ENCODE data around the gene FAM53A. TPM values are rescaled to one million over a fixed set of nuclear protein-coding genes. Genes with fewer than 3 reads are reported as not detected.

The FAM53A gene
- total RNA-seq, 2 experiments from 2014 or later: 2.0 to 2.5 TPM

GRCh38 chr4:1604706-1605205, 79.4 kb downstream of the FAM53A start:
- intact Hi-C loops (cut with DNase I, micrococcal nuclease): no loop called here
- H3K9me3 Mint-ChIP-seq (ENCODE audit: low read depth): no peaks in the 10 kb centered on the region
- DNase-seq (peak; percentile 57), ATAC-seq (peak; percentile 80)
- no peaks in the 10 kb centered on the region for H3K36me3 Mint-ChIP-seq (ENCODE audit: low read depth)
- CTCF ChIA-PET: no interaction called here
- peaks cover 18% of the 10 kb centered on the region for H3K4me1 Mint-ChIP-seq
- no peak overlapping the region for H3K4me3 Mint-ChIP-seq
- POLR2A ChIA-PET: no interaction called here
- no peak overlapping the region for H3K27ac Mint-ChIP-seq
- no peaks in the 10 kb centered on the region for H3K27me3 Mint-ChIP-seq

GRCh38 chr4:1604181-1604705, 79.9 kb downstream of the FAM53A start:
- intact Hi-C loops (cut with DNase I, micrococcal nuclease): no loop called here
- CTCF ChIA-PET: no interaction called here
- peaks cover 18% of the 10 kb centered on the region for H3K4me1 Mint-ChIP-seq
- no peaks in the 10 kb centered on the region for H3K9me3 Mint-ChIP-seq (ENCODE audit: low read depth)
- H3K36me3 Mint-ChIP-seq (ENCODE audit: low read depth): no peaks in the 10 kb centered on the region
- no peak overlapping the region for H3K4me3 Mint-ChIP-seq
- H3K27ac Mint-ChIP-seq: no peak overlapping the region
- H3K27me3 Mint-ChIP-seq: no peaks in the 10 kb centered on the region
- ATAC-seq: no peak
- DNase-seq: no peak
- POLR2A ChIA-PET: no interaction called here

GRCh38 chr4:1603413-1604135, 80.5 kb downstream of the FAM53A start:
- H3K27ac Mint-ChIP-seq: no peak overlapping the region
- POLR2A ChIA-PET: interaction anchor here (0.6 kb wide), 1 partner anchor 59 kb away, joined by 3 read pairs; no protein-coding TSS in a partner anchor
- ATAC-seq (no peak), DNase-seq (no peak)
- H3K36me3 Mint-ChIP-seq (ENCODE audit: low read depth): no peaks in the 10 kb centered on the region
- H3K9me3 Mint-ChIP-seq (ENCODE audit: low read depth): no peaks in the 10 kb centered on the region
- no peaks in the 10 kb centered on the region for H3K27me3 Mint-ChIP-seq
- H3K4me3 Mint-ChIP-seq: no peak overlapping the region
- peaks cover 18% of the 10 kb centered on the region for H3K4me1 Mint-ChIP-seq
- CTCF ChIA-PET: interaction anchor here (1.2 kb wide), 1 partner anchor 15 kb away, joined by 3 read pairs; no protein-coding TSS in a partner anchor
- intact Hi-C loops (cut with DNase I, micrococcal nuclease): no loop called here

GRCh38 chr4:1602655-1603412, 81.3 kb downstream of the FAM53A start:
- intact Hi-C loops (cut with DNase I, micrococcal nuclease): no loop called here
- ChIA-PET CTCF (interaction anchor here (1.2 kb wide), 1 partner anchor 14 kb away, joined by 3 read pairs; no protein-coding TSS in a partner anchor), POLR2A (interaction anchor here (0.6 kb wide), 1 partner anchor 60 kb away, joined by 3 read pairs; no protein-coding TSS in a partner anchor)
- no peak overlapping the region for H3K27ac Mint-ChIP-seq
- H3K4me1 Mint-ChIP-seq: peaks cover 18% of the 10 kb centered on the region
- no peaks in the 10 kb centered on the region for H3K27me3 Mint-ChIP-seq
- no peak for DNase-seq
- no peak for ATAC-seq
- H3K4me3 Mint-ChIP-seq: no peak overlapping the region
- H3K36me3 Mint-ChIP-seq (ENCODE audit: low read depth): no peaks in the 10 kb centered on the region
- no peaks in the 10 kb centered on the region for H3K9me3 Mint-ChIP-seq (ENCODE audit: low read depth)

- DNase-seq (no peak), ATAC-seq (no peak)
- H3K27me3 Mint-ChIP-seq: no peaks in the 10 kb centered on the region
- H3K36me3 Mint-ChIP-seq (ENCODE audit: low read depth): no peaks in the 10 kb centered on the region
- CTCF ChIA-PET: interaction anchor here (1.2 kb wide), 1 partner anchor 13 kb away, joined by 3 read pairs; no protein-coding TSS in a partner anchor
- H3K4me1 Mint-ChIP-seq: peaks cover 18% of the 10 kb centered on the region
- POLR2A ChIA-PET: no interaction called here
- no peak overlapping the region for H3K27ac Mint-ChIP-seq
- H3K9me3 Mint-ChIP-seq (ENCODE audit: low read depth): no peaks in the 10 kb centered on the region
- intact Hi-C loops (cut with DNase I, micrococcal nuclease): no loop called here
- no peak overlapping the region for H3K4me3 Mint-ChIP-seq
Measured at GRCh38 chr4:1601852-1602654, 82.1 kb downstream of the FAM53A start.

- no peaks in the 10 kb centered on the region for H3K9me3 Mint-ChIP-seq (ENCODE audit: low read depth)
- no peak overlapping the region for H3K4me3 Mint-ChIP-seq
- intact Hi-C loops (cut with DNase I, micrococcal nuclease): no loop called here
- DNase-seq: no peak
- ATAC-seq: no peak
- H3K36me3 Mint-ChIP-seq (ENCODE audit: low read depth): no peaks in the 10 kb centered on the region
- no peaks in the 10 kb centered on the region for H3K27me3 Mint-ChIP-seq
- ChIA-PET CTCF (no interaction called here), POLR2A (no interaction called here)
- H3K4me1 Mint-ChIP-seq: peaks cover 16% of the 10 kb centered on the region
- H3K27ac Mint-ChIP-seq: no peak overlapping the region
Measured at GRCh38 chr4:1601533-1601835, 82.6 kb downstream of the FAM53A start.

- intact Hi-C loops (cut with DNase I, micrococcal nuclease): no loop called here
- DNase-seq (no peak), ATAC-seq (no peak)
- no peak overlapping the region for H3K27ac Mint-ChIP-seq
- ChIA-PET CTCF (no interaction called here), POLR2A (no interaction called here)
- H3K9me3 Mint-ChIP-seq (ENCODE audit: low read depth): no peaks in the 10 kb centered on the region
- H3K4me3 Mint-ChIP-seq: no peak overlapping the region
- peaks cover 13% of the 10 kb centered on the region for H3K4me1 Mint-ChIP-seq
- H3K36me3 Mint-ChIP-seq (ENCODE audit: low read depth): no peaks in the 10 kb centered on the region
- H3K27me3 Mint-ChIP-seq: no peaks in the 10 kb centered on the region
Measured at GRCh38 chr4:1600811-1601532, 83.1 kb downstream of the FAM53A start.

GRCh38 chr4:1600211-1600780, 83.8 kb downstream of the FAM53A start:
- no peaks in the 10 kb centered on the region for H3K27me3 Mint-ChIP-seq
- H3K4me3 Mint-ChIP-seq: no peak overlapping the region
- H3K27ac Mint-ChIP-seq: no peak overlapping the region
- ChIA-PET CTCF (no interaction called here), POLR2A (no interaction called here)
- H3K4me1 Mint-ChIP-seq: peaks cover 9% of the 10 kb centered on the region
- no peak for ATAC-seq
- no peaks in the 10 kb centered on the region for H3K36me3 Mint-ChIP-seq (ENCODE audit: low read depth)
- no peak for DNase-seq
- no peaks in the 10 kb centered on the region for H3K9me3 Mint-ChIP-seq (ENCODE audit: low read depth)
- intact Hi-C loops (cut with DNase I, micrococcal nuclease): no loop called here

GRCh38 chr4:1599491-1600210, 84.5 kb downstream of the FAM53A start:
- ATAC-seq (no peak), DNase-seq (no peak)
- ChIA-PET CTCF (no interaction called here), POLR2A (no interaction called here)
- H3K27me3 Mint-ChIP-seq: no peaks in the 10 kb centered on the region
- intact Hi-C loops (cut with DNase I, micrococcal nuclease): no loop called here
- H3K9me3 Mint-ChIP-seq (ENCODE audit: low read depth): no peaks in the 10 kb centered on the region
- H3K4me1 Mint-ChIP-seq: peaks cover 2% of the 10 kb centered on the region
- no peak overlapping the region for H3K27ac Mint-ChIP-seq
- H3K4me3 Mint-ChIP-seq: no peak overlapping the region
- no peaks in the 10 kb centered on the region for H3K36me3 Mint-ChIP-seq (ENCODE audit: low read depth)

GRCh38 chr4:1599026-1599481, 85.1 kb downstream of the FAM53A start:
- ATAC-seq: no peak
- ChIA-PET CTCF (no interaction called here), POLR2A (no interaction called here)
- no peak overlapping the region for H3K27ac Mint-ChIP-seq
- no peaks in the 10 kb centered on the region for H3K27me3 Mint-ChIP-seq
- no peak for DNase-seq
- H3K36me3 Mint-ChIP-seq (ENCODE audit: low read depth): no peaks in the 10 kb centered on the region
- H3K9me3 Mint-ChIP-seq (ENCODE audit: low read depth): no peaks in the 10 kb centered on the region
- intact Hi-C loops (cut with DNase I, micrococcal nuclease): no loop called here
- H3K4me1 Mint-ChIP-seq: no peaks in the 10 kb centered on the region
- no peak overlapping the region for H3K4me3 Mint-ChIP-seq
